NCI-H460 (cell line): Measurements from ENCODE around the gene UNC119B. TPM values are rescaled to one million over a fixed set of nuclear protein-coding genes. Genes with fewer than 3 reads are reported as not detected.

ENCODE experiments used
- DNase-seq: peaks from one replicate; pipeline ENCODE4 v3.0.0-alpha.2; 2016; ENCODE audit warnings: low read depth; ENCODE audit errors: extremely low read depth
- total RNA-seq: library from RNA; depleted of rRNA; stranded (reverse); fragments of >200 nt; shearing (Covaris generic); gene quantifications from 2 replicates; pipeline ENCODE4 v1.2.3, GENCODE V29; 2014

Gene UNC119B
- total RNA-seq, 1 experiment from 2014 or later, result 18.0 TPM

DNA sequence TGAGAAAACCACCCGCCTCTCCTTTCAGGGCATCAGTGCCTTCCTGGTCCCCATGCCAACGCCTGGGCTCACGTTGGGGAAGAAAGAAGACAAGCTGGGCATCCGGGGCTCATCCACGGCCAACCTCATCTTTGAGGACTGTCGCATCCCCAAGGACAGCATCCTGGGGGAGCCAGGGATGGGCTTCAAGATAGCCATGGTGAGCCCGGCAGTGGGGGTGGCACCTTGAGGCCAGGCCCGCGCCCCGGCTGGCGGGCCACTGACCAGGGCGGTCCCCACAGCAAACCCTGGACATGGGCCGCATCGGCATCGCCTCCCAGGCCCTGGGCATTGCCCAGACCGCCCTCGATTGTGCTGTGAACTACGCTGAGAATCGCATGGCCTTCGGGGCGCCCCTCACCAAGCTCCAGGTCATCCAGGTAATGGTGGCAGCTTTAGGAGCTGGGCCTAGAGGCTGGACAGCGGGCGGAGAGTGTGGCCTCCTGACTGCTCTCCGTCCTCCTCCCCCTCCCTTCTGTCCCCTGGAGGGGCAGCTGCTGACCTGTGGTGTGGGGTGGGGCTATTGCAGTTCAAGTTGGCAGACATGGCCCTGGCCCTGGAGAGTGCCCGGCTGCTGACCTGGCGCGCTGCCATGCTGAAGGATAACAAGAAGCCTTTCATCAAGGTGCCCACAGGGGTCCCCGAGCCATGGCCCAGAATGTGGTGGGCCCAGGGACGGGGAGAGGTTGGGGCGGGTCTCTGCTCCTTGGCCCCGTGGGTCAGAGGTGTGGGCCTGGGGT is 28.2 kb downstream of the UNC119B start:
- no peak for DNase-seq

DNA sequence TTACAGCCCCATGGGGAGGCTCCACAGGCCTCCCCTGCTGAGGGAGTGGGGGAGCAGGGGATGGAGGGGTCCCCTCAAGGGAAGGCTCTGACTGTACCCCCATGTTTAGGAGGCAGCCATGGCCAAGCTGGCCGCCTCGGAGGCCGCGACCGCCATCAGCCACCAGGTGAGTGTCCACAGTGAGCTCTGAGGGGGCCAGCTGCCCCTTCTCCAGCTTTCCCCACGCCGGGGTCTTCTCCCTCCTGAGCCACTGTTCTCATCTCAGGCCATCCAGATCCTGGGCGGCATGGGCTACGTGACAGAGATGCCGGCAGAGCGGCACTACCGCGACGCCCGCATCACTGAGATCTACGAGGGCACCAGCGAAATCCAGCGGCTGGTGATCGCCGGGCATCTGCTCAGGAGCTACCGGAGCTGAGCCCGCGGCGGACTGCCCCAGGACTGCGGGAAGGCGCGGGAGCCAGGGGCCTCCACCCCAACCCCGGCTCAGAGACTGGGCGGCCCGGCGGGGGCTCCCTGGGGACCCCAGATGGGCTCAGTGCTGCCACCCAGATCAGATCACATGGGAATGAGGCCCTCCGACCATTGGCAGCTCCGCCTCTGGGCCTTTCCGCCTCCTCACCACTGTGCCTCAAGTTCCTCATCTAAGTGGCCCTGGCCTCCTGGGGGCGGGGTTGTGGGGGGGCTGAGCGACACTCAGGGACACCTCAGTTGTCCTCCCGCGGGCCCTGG is 28.9 kb downstream of the UNC119B start:
- DNase-seq, result no peak

DNA sequence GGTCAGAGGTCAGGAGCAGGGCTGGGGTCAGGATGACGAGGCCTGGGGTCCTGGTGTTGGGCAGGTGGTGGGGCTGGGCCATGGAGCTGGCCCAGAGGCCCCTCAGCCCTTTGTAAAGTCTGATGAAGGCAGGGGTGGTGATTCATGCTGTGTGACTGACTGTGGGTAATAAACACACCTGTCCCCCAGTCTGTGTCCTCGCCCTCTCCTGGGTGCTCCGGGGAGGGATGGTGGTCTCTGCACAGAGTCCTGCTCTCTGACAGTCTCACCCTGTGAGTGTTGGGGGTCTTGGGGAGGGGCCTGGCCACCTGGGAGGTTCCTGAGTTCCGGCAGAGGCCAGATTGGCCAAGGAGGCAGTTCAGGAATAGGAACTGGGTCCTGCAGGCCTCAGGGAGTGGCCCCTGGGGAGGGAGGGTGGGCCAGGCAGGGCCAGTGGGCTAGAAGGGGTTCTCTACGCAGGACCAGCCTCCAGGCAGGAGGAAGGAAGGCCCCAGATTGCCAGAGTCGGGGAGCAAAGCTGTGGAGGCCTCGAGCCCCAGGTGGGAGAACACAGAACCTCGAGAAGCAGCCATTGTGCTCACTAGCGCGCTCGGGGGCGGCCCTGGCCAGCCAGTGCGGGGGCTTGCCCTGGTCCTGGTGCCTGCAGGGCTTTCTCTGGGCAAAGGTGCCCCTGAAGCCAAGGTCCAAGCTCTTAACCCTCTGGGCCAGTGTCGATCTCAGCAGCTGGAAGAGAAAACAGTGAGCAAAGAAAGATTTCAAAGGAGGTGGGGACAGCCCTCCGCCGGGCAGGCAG is 29.8 kb downstream of the UNC119B start:
- no peak for DNase-seq

DNA sequence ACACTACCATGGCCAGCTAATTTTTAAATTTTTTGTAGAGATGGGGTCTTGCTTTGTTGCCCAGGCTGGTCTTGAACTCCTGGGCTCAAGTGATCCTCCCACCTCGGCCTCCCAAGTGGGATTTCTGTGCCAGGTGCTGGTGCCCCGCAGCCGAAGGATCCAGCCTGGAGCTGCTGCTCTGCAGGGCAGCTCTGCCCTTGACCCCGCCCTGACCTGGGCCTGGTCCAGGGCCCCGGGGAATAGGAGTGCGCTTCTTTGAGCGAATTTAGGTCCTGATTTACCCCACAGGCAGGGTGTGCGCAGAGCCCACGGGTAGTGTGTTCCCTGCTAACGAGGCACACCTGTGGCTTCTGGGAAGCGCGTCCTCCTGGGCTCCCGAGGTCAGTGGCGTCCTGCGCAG is 30.6 kb downstream of the UNC119B start:
- no peak for DNase-seq

DNA sequence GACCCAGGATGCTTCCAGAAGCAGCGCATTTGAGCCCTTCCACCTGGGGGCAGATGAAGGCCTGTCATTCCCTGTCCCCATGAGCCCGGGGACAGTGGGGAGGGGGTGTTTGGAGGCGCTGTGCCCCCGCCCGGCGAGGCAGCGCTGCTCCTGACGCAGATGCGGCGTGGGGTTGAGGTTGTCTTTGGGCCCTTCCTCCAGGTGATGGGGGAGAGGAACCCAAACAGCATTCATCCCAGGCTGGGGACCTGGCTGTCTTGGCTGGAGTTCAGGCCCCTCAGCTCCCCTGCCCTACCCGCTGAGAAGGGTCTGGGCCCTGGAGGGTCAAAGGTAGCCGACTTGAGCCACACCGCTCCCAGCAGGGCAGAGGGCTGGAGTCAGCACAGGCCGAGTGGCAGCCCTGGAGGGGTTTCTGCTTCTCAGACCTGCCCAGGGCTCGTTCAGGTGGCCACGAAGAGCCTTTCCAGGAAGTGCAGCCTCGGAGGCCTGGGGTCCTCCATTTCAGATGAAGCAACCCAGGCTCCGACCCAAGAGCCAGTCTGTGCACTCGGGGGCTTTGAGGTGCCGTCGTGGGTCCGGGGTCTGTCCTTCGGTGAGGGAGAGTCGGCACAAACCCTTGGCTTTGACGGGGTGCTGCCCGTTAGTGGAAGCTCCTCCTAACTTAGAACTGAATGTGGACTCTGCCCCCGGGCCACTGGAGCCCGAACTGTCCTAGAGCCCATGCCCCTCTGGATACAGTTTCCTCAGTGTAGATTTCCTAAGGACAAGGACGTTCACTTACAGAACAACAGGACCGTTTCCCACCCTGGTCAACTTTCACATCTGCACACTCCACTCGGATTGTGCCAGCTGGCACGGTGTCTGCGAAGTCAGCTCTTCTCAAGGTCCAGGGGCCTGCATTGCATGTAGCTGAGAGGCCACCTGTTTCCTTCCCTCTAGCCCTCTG is 31.5 kb downstream of the UNC119B start:
- no peak for DNase-seq

GRCh38 chr12:120744922-120745493 is 34.8 kb downstream of the UNC119B start:
- no peak for DNase-seq

- DNase-seq, result no peak
These were observed 38.0 kb downstream of the UNC119B start for GRCh38 chr12:120748242-120748641.

DNA sequence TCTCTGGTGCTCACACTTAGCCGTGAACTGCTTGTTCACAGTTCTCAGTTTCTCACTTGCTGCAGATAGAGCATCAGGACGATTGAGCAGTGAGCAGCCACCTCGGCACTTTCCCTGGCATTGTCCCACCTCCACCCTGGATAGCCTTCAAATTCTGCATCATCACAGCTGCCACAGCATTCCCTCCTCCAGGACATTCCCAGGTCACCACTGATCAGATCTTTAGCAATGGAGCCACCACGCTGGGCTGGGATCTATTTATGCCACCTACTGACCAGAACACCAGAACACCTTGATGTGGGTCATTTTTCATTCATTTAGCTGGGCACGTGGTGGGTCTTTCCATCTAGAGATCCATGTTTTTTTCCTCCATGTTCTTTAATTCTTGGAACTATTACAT is 39.0 kb downstream of the UNC119B start:
- DNase-seq, result no peak

- no peak for DNase-seq
These were observed 40.5 kb downstream of the UNC119B start for GRCh38 chr12:120750806-120751205.

DNA sequence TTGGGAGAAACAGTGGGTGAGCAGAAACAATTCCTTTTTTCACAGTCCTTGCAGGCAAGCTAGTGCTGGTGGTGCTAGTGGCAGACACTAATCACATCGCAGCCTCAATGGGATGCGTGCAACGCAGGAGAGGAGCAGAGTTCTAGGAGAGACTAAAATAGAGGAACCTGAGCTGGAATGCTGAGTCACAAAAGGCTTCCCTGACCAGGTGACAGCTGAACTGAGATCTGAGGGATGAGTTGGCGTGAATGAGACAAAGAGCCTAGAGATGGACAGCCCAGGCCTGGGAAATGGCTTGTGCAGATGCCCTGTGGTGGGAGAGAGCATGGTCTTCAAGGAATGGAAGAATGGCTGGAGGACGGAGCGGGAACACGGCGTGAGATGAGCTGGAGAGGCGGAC is 41.1 kb downstream of the UNC119B start:
- DNase-seq, result no peak

DNA sequence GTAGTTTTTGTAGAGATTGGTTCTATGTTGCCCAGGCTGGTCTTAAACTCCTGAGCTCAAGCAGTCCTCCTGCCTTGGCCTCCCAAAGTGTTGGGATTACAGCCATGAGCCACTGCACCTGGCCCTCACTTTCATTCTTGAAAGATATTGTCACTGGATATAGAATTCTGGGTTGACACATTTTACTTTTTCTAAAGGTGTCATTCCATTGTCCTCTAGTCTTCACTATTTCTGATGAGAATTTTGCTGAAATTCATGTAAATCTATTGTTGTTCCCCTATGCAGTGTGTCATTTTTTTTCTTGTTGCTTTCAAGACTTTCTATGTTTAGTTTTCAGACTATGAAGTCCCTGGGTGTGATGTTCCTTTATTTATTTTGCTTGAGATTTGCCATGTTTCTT is 44.5 kb downstream of the UNC119B start:
- DNase-seq, result no peak

DNA sequence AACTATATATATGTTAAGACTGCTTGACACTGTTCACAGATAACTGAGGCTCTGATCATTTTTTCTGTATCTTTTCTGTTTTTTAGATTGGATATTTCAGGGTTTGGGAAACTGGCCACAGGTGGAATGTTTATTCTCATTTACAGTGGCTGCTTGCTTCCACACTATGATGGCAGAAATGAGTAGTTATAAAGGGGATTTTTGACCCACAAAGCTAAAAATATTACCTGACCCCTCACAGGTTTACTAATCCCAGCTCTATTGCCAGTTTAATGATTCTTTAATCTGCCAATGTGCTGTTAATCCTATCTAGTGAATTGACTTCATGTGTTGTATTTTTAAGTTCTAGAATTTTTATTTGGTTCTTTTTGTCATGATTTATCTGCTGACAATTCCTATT is 45.0 kb downstream of the UNC119B start:
- DNase-seq, result no peak

- no peak for DNase-seq
These were observed 47.0 kb downstream of the UNC119B start for GRCh38 chr12:120757226-120757742.

GRCh38 chr12:120757949-120758348 is 47.7 kb downstream of the UNC119B start:
- DNase-seq, result no peak

GRCh38 chr12:120758798-120759590 is 48.7 kb downstream of the UNC119B start:
- DNase-seq, result no peak

GRCh38 chr12:120759591-120760348 is 49.5 kb downstream of the UNC119B start:
- DNase-seq, result no peak

DNA sequence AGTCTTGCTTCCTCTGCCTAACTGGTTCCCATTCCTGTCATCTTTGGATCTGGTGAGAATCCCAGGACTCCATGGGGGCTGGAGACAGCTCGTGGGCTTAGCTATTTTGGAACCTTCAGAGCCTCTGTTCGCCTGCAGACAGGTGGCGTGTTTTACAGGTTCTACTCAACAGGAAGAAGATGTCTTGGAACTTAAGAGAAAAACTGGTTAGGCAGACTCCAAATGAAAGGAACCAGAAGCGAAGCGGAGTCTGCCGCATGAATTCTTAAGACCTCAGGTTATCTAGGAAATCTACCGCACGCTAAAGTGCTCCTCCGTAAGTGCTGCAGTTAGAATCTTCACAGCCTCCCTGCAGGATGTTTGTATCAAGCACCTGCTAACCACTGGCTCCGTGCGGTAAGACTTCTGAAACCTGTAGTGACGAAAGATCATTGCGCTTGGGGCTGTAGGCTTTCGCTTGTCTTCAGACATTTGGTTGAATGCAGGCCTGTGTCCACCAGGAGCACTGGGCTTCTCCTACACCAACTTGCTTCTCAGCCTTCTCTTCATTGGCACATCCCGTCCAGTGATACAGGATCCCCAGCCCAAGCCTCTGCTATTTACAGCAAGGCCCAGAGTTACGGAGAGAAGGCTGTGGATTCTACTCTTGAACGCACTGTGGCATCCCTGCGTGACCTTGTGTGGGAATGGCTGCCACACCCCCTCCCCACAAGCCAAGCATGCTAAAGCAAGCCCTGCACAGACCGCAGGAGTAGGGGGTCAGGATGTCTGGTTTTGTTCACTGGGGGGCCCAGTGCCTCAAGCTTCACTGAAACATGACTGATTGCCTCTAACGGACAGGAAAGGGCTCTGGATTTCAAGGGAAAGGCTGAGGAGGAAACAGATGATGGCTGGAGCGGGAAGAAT is 50.3 kb downstream of the UNC119B start:
- no peak for DNase-seq
